Suppressor macrophage (primary cell): ENCODE results near the gene OCIAD2.
"Not testable (repeated sequence)": the region's sequence is repeated elsewhere in the genome, so short reads cannot be mapped to it uniquely, and the experiment has no call there.

ENCODE experiments used
- DNase-seq, 4 experiments: peaks; one replicate each; pipeline ENCODE4 v3.0.0-alpha.2; 2020 to 2022
- total RNA-seq, 17 experiments: gene quantifications; one replicate each; lab custom pipeline; 2026; ENCODE audit warnings: mixed read lengths in 6 of 17, inconsistent platforms in 3 of 17; lab: John Stamatoyannopoulos, UW

The OCIAD2 gene
- 0.21 to 1.9 (median 0.79) reads per million in 17 experiments for total RNA-seq

- peak in 3 of 4 experiments; percentile 33 to 63 (median 36) for DNase-seq
These were observed at the start of gene OCIAD2 for GRCh38 chr4:48906206-48907173. Gene OCIAD2, minus strand, starts transcription at chr4:48906774. Its CDS starts 2,225 bp downstream, at chr4:48904549.

- DNase-seq: no peak
These were observed 47.7 kb upstream of the OCIAD2 start for GRCh38 chr4:48954314-48954713.

- no peak for DNase-seq
These were observed 43.1 kb upstream of the OCIAD2 start for GRCh38 chr4:48949518-48950219.

GRCh38 chr4:48949086-48949485 is 42.5 kb upstream of the OCIAD2 start:
- DNase-seq: no peak

GRCh38 chr4:48947731-48948130 is 41.2 kb upstream of the OCIAD2 start:
- no peak for DNase-seq

GRCh38 chr4:48945981-48946380 is 39.4 kb upstream of the OCIAD2 start:
- DNase-seq: no peak

GRCh38 chr4:48944756-48945241 is 38.2 kb upstream of the OCIAD2 start:
- DNase-seq: peak; percentile 17 to 63 (median 48)

- DNase-seq: no peak
These were observed 37.7 kb upstream of the OCIAD2 start for GRCh38 chr4:48944252-48944651.

GRCh38 chr4:48943387-48943786 is 36.8 kb upstream of the OCIAD2 start:
- DNase-seq: no peak

- no peak for DNase-seq
These were observed 33.2 kb upstream of the OCIAD2 start for GRCh38 chr4:48939785-48940184.

GRCh38 chr4:48938831-48939230 is 32.3 kb upstream of the OCIAD2 start:
- DNase-seq: no peak

- DNase-seq: no peak
These were observed 30.5 kb upstream of the OCIAD2 start for GRCh38 chr4:48937033-48937432.

GRCh38 chr4:48931459-48931858 is 24.9 kb upstream of the OCIAD2 start:
- DNase-seq: no peak

GRCh38 chr4:48930654-48931053 is 24.1 kb upstream of the OCIAD2 start:
- no peak for DNase-seq

GRCh38 chr4:48924416-48924815 is 17.8 kb upstream of the OCIAD2 start:
- no peak for DNase-seq

- not testable (repeated sequence) for DNase-seq
These were observed 16.5 kb upstream of the OCIAD2 start for GRCh38 chr4:48923065-48923464.

- no peak for DNase-seq
These were observed 7.7 kb upstream of the OCIAD2 start for GRCh38 chr4:48914311-48914710.

GRCh38 chr4:48913346-48913745 is 6.8 kb upstream of the OCIAD2 start:
- DNase-seq: no peak

- DNase-seq: no peak
These were observed 5.8 kb upstream of the OCIAD2 start for GRCh38 chr4:48912349-48912748.

- no peak for DNase-seq
These were observed 3.9 kb upstream of the OCIAD2 start for GRCh38 chr4:48910511-48910910.

- peak in 1 of 4 experiments; percentile 12 for DNase-seq
These were observed 3.1 kb upstream of the OCIAD2 start for GRCh38 chr4:48909697-48910096.

GRCh38 chr4:48908687-48909086 is 2.1 kb upstream of the OCIAD2 start:
- no peak for DNase-seq
